ENCODE measurements around the gene MAPK10.

MAPK10 gene

DNA sequence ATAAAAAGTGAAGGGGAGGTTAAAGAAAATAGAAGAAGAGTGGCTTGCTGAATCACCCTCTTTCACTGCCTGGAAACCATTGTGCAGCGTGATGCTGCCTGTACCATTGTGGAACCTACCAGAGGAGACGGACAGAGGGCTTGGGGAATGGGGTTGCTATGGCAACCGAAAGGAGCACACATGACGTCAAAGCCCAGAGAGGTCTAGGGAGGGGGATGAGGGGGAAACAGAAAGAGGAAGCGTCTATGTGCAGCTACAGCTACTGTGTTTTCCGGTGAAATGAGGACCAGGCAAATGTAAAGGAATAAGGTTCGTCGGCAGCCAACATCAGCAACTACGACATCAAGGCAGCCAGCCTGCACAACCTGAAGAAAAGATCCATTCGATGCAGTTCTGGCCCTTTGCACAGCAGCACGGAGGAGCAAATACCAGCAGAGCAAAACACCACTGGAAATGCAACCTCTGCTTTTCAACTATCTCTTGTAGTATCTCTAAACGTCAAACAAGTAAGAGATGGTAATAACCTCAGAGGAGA lies at the start of gene MAPK10:
TSS of gene MAPK10 (minus strand) at position 110 of the 535 bp plus-strand sequence.
- TF ChIP-seq, protein P1, sequence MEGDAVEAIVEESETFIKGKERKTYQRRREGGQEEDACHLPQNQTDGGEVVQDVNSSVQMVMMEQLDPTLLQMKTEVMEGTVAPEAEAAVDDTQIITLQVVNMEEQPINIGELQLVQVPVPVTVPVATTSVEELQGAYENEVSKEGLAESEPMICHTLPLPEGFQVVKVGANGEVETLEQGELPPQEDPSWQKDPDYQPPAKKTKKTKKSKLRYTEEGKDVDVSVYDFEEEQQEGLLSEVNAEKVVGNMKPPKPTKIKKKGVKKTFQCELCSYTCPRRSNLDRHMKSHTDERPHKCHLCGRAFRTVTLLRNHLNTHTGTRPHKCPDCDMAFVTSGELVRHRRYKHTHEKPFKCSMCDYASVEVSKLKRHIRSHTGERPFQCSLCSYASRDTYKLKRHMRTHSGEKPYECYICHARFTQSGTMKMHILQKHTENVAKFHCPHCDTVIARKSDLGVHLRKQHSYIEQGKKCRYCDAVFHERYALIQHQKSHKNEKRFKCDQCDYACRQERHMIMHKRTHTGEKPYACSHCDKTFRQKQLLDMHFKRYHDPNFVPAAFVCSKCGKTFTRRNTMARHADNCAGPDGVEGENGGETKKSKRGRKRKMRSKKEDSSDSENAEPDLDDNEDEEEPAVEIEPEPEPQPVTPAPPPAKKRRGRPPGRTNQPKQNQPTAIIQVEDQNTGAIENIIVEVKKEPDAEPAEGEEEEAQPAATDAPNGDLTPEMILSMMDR (IDR thresholded peaks at IDR 0.05): no peak

- TF ChIP-seq, protein P1 (IDR thresholded peaks at IDR 0.05): no peak
Observed at GRCh38 chr4:86403575-86403974, 43.7 kb upstream of the MAPK10 start.

GRCh38 chr4:86401826-86402225 lies 42.0 kb upstream of the MAPK10 start:
- TF ChIP-seq, protein P1 (IDR thresholded peaks at IDR 0.05): no peak

GRCh38 chr4:86400216-86400615 lies 40.4 kb upstream of the MAPK10 start:
- TF ChIP-seq, protein P1 (IDR thresholded peaks at IDR 0.05): no peak

DNA sequence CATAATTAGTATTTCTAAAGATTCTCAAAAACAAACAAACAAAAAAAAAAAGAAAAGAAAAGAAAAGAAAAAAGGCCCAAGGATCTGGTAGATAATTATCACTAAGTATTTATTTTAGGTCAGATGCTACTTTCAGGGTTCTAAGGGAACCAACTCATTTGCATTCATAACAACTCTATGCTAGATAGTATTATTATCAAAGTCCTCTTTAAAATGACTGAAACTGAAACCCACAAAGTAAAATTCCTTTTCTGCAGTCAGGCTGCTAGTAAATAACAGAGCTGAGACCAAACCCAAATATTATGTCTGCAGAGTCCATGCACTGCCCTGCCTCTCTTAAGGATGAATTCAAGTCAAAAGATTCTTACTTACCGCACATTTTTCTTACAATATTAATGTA lies 38.3 kb upstream of the MAPK10 start:
- TF ChIP-seq, protein P1 (IDR thresholded peaks at IDR 0.05): no peak

DNA sequence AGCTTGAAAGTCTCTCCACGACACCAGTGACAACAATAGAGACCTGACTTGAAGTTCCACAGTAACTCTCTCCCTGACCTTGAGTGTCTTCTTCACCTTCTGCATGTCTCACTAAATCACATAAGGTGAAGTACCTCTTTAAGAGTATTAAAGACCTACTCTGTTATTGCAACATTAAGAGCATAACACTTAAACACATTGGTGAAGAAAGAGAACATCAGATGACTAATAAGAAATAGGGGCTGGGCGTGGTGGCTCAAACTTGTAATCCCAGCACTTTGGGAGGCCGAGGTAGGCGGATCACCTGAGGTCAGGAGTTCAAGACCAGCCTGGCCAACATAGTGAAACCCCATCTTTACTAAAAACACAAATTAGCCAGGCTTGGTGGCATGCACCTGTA lies 33.9 kb upstream of the MAPK10 start:
- TF ChIP-seq, protein P1 (IDR thresholded peaks at IDR 0.05): no peak

GRCh38 chr4:86389664-86390063 lies 29.8 kb upstream of the MAPK10 start:
- TF ChIP-seq, protein P1 (IDR thresholded peaks at IDR 0.05): no peak

DNA sequence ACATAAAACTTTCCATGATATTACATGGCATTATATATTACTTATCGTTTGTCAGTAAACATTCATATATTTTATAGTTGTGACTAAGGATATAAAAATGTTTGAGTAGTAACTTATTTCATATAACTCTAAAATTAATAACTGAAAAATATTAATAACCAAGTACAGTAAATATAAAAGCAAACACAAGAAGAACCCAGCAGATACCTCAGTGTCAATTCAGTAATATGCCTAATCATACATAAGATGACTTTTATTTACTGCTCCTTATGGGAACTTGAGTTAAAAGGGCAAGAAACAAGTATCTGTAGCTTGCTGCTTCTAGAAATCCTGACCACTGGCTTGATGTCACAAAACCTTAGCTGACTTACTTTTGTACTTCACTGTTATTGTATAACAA lies 28.4 kb upstream of the MAPK10 start:
- TF ChIP-seq, protein P1 (IDR thresholded peaks at IDR 0.05): no peak

Data from LNCAP (cell line).